ENCODE results near the gene CTCF. TPM values are rescaled to one million over a fixed set of nuclear protein-coding genes. Genes with fewer than 3 reads are reported as not detected.
"Not testable (repeated sequence)": the region's sequence is repeated elsewhere in the genome, so short reads cannot be mapped to it uniquely, and the experiment has no call there.

Gene CTCF
- total RNA-seq, 1 experiment from 2014 or later = 26.1 TPM

GRCh38 chr16:67530013-67530939 lies 32.0 kb upstream of the CTCF start:
- H3K9me3 ChIP-seq = no peaks in the 10 kb centered on the region
- peak; percentile 77 for DNase-seq
- H3K36me3 ChIP-seq = no peaks in the 10 kb centered on the region; the same call in 1 of the 2 replicates
- peak overlapping the region; percentile 71 for H3K4me3 ChIP-seq
- H3K27me3 ChIP-seq = no peaks in the 10 kb centered on the region

- no peaks in the 10 kb centered on the region; the same call in 1 of the 2 replicates for H3K36me3 ChIP-seq
- no peaks in the 10 kb centered on the region for H3K9me3 ChIP-seq
- no peaks in the 10 kb centered on the region for H3K27me3 ChIP-seq
- DNase-seq = no peak
- no peak overlapping the region for H3K4me3 ChIP-seq
Measured at GRCh38 chr16:67531247-67531646, 31.1 kb upstream of the CTCF start.

GRCh38 chr16:67533024-67533560 lies 29.2 kb upstream of the CTCF start:
- H3K27me3 ChIP-seq = no peaks in the 10 kb centered on the region
- H3K36me3 ChIP-seq = no peaks in the 10 kb centered on the region; the same call in 1 of the 2 replicates
- no peaks in the 10 kb centered on the region for H3K9me3 ChIP-seq
- H3K4me3 ChIP-seq = no peak overlapping the region
- no peak for DNase-seq

- not testable (repeated sequence) for DNase-seq, H3K36me3 ChIP-seq, H3K9me3 ChIP-seq, H3K27me3 ChIP-seq, H3K4me3 ChIP-seq
Measured at GRCh38 chr16:67533987-67534386, 28.3 kb upstream of the CTCF start.

GRCh38 chr16:67534431-67534830 lies 27.9 kb upstream of the CTCF start:
- no peaks in the 10 kb centered on the region for H3K9me3 ChIP-seq
- no peaks in the 10 kb centered on the region for H3K27me3 ChIP-seq
- H3K36me3 ChIP-seq = no peaks in the 10 kb centered on the region; the same call in 1 of the 2 replicates
- DNase-seq = no peak
- H3K4me3 ChIP-seq = no peak overlapping the region

- Histone ChIP-seq H3K36me3 (no peaks in the 10 kb centered on the region; the same call in 1 of the 2 replicates), H3K27me3 (no peaks in the 10 kb centered on the region), H3K9me3 (no peaks in the 10 kb centered on the region), H3K4me3 (no peak overlapping the region)
- DNase-seq = no peak
Measured at GRCh38 chr16:67535201-67535600, 27.1 kb upstream of the CTCF start.

GRCh38 chr16:67537270-67537635 lies 25.1 kb upstream of the CTCF start:
- Histone ChIP-seq H3K36me3 (peaks cover 7% of the 10 kb centered on the region; the same call in 1 of the 2 replicates), H3K27me3 (no peaks in the 10 kb centered on the region), H3K9me3 (no peaks in the 10 kb centered on the region), H3K4me3 (no peak overlapping the region)
- DNase-seq = no peak

GRCh38 chr16:67537636-67538591 lies 24.4 kb upstream of the CTCF start:
- Histone ChIP-seq H3K36me3 (peaks cover 7% of the 10 kb centered on the region; the same call in 1 of the 2 replicates), H3K9me3 (no peaks in the 10 kb centered on the region), H3K4me3 (no peak overlapping the region), H3K27me3 (no peaks in the 10 kb centered on the region)
- DNase-seq = no peak

- no peak overlapping the region for H3K4me3 ChIP-seq
- DNase-seq = no peak
- no peaks in the 10 kb centered on the region for H3K27me3 ChIP-seq
- peaks cover 11% of the 10 kb centered on the region; the same call in 1 of the 2 replicates for H3K36me3 ChIP-seq
- no peaks in the 10 kb centered on the region for H3K9me3 ChIP-seq
Measured at GRCh38 chr16:67538666-67539101, 23.6 kb upstream of the CTCF start.

GRCh38 chr16:67539271-67539670 lies 23.1 kb upstream of the CTCF start:
- H3K4me3 ChIP-seq = no peak overlapping the region
- no peak for DNase-seq
- no peaks in the 10 kb centered on the region for H3K9me3 ChIP-seq
- H3K27me3 ChIP-seq = no peaks in the 10 kb centered on the region
- H3K36me3 ChIP-seq = peaks cover 11% of the 10 kb centered on the region; the same call in 1 of the 2 replicates

GRCh38 chr16:67539691-67540635 lies 22.4 kb upstream of the CTCF start:
- peaks cover 11% of the 10 kb centered on the region; the same call in 1 of the 2 replicates for H3K36me3 ChIP-seq
- no peak overlapping the region for H3K4me3 ChIP-seq
- no peak for DNase-seq
- no peaks in the 10 kb centered on the region for H3K9me3 ChIP-seq
- H3K27me3 ChIP-seq = no peaks in the 10 kb centered on the region

- H3K27me3 ChIP-seq = no peaks in the 10 kb centered on the region
- no peak for DNase-seq
- no peaks in the 10 kb centered on the region for H3K9me3 ChIP-seq
- no peak overlapping the region for H3K4me3 ChIP-seq
- peaks cover 11% of the 10 kb centered on the region; the same call in 1 of the 2 replicates for H3K36me3 ChIP-seq
Measured at GRCh38 chr16:67540756-67541155, 21.6 kb upstream of the CTCF start.

GRCh38 chr16:67541391-67542263 lies 20.7 kb upstream of the CTCF start:
- Histone ChIP-seq H3K9me3 (no peaks in the 10 kb centered on the region), H3K27me3 (no peaks in the 10 kb centered on the region), H3K36me3 (peaks cover 11% of the 10 kb centered on the region; the same call in 1 of the 2 replicates), H3K4me3 (no peak overlapping the region)
- DNase-seq = peak; percentile 22

- Histone ChIP-seq H3K9me3 (no peaks in the 10 kb centered on the region), H3K36me3 (peaks cover 16% of the 10 kb centered on the region), H3K27me3 (no peaks in the 10 kb centered on the region), H3K4me3 (no peak overlapping the region)
- peak; percentile 48 for DNase-seq
Measured at GRCh38 chr16:67542464-67542863, 19.9 kb upstream of the CTCF start.

- Histone ChIP-seq H3K4me3 (no peak overlapping the region), H3K36me3 (peaks cover 19% of the 10 kb centered on the region), H3K27me3 (no peaks in the 10 kb centered on the region), H3K9me3 (no peaks in the 10 kb centered on the region)
- no peak for DNase-seq
Measured at GRCh38 chr16:67543036-67543435, 19.3 kb upstream of the CTCF start.

Data from MG63 (cell line).